AG08395 (cell line): Measurements from ENCODE around the gene PIGX.

Experiments
- DNase-seq: peaks from one replicate; pipeline ENCODE4 v3.0.0; 2012; ENCODE audit warnings: mixed read lengths, low spot score

PIGX gene

DNA sequence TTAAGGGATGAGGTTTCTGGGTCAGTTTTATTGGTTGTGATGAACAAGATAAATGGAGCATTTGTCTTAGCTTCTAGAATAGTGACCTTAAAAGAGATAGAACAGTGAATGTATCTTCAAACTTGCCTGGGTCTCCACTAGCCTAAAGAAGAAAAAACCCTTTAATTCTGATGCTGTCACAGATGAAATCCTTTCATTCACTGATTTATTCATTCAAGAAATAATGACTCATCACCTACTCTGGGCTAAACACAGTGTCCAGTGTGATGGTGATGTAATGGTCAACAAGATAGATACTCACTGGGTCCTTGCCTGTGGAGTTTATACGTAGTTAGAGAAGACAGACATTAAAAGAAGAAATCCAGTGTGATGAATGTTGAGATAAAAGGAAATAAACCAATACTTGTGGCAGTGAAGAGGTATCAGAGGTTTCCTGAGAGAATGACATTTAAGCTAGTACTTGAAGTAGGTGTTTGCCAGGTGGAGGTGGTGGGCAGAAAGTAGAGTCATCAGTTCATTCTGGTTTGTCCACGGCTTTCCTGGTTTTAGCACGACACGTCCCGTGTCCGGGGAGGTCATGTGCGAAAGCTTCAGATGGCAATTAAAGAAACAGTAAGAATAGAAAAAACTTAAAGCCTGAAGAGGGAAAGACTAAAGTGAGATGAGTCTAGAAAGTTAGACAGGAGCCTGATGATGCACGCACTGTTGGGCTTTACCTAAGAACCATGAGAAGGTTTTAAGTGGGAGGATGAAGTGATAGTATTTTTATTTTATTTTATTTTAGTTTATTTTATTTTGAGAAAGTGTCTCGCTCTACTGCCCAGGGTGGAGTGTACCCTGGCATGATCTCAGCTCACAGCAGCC, 45.9 kb downstream of the PIGX start:
- DNase-seq = peak; percentile 19

GRCh38 chr3:196763179-196763578, 51.0 kb downstream of the PIGX start:
- DNase-seq = no peak

- DNase-seq = no peak
These were observed 53.3 kb downstream of the PIGX start for GRCh38 chr3:196765454-196765853.

DNA sequence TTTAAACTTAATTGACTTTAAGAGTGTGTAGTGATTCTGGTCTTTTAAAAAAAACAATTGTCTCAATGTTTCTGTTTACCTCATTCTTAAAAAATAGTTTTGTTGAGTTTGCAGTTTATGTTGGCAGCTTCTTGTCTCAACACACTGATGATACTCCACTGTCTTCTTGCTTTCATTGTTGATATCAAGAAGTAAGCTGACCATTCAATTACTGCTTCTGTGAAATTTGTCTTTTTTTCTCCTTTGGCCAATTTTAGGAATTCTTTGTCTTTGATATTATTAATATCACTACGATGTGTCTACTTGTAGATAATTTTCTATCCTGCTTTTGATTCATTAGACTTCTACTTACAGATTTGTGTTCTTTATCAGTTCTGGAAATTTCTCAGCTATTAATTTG, 58.9 kb downstream of the PIGX start:
- no peak for DNase-seq

GRCh38 chr3:196772102-196772501, 59.9 kb downstream of the PIGX start:
- no peak for DNase-seq

DNA sequence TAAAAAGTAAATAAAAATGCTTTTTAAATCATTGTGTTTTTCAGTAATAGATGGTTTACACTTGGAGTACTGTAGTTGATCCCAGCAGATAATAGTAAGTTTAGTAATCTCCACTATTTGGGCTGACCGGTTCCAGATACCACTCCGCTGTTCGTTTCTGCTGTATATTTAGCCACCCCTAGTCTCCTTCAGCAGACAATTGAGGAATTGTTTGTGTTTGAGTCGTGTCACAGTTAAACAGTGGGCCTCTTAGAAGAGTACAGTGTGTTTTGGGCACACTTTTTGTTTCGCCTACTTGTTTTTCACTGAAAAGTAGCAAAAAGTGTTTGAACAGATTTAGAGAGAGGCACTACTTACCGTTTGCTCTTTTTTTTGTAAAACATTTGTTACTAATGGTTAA, 60.7 kb downstream of the PIGX start:
- no peak for DNase-seq

GRCh38 chr3:196774191-196774820, 62.1 kb downstream of the PIGX start:
- DNase-seq = no peak

GRCh38 chr3:196774848-196775422, 62.8 kb downstream of the PIGX start:
- no peak for DNase-seq

- no peak for DNase-seq
These were observed 63.8 kb downstream of the PIGX start for GRCh38 chr3:196775938-196776337.

- DNase-seq = no peak
These were observed 65.7 kb downstream of the PIGX start for GRCh38 chr3:196777836-196778235.

- peak; percentile 71 for DNase-seq
These were observed 66.6 kb downstream of the PIGX start for GRCh38 chr3:196778755-196779154.

DNA sequence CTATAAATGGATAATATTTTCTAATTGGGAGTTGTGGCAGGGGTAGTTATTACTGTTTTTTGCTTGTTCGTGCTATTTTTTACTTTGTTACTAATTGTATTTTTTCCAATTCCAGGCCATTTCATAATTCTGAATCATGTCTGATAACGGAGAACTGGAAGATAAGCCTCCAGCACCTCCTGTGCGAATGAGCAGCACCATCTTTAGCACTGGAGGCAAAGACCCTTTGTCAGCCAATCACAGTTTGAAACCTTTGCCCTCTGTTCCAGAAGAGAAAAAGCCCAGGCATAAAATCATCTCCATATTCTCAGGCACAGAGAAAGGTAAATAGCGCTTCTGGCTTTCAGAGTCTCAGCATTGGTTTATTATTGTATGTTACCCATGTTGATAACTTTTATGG, 70.3 kb downstream of the PIGX start:
- DNase-seq = no peak
